ENCODE measurements around the gene CCDC85C.
"Not testable (repeated sequence)": the region's sequence is repeated elsewhere in the genome, so short reads cannot be mapped to it uniquely, and the experiment has no call there.

The CCDC85C gene

DNA sequence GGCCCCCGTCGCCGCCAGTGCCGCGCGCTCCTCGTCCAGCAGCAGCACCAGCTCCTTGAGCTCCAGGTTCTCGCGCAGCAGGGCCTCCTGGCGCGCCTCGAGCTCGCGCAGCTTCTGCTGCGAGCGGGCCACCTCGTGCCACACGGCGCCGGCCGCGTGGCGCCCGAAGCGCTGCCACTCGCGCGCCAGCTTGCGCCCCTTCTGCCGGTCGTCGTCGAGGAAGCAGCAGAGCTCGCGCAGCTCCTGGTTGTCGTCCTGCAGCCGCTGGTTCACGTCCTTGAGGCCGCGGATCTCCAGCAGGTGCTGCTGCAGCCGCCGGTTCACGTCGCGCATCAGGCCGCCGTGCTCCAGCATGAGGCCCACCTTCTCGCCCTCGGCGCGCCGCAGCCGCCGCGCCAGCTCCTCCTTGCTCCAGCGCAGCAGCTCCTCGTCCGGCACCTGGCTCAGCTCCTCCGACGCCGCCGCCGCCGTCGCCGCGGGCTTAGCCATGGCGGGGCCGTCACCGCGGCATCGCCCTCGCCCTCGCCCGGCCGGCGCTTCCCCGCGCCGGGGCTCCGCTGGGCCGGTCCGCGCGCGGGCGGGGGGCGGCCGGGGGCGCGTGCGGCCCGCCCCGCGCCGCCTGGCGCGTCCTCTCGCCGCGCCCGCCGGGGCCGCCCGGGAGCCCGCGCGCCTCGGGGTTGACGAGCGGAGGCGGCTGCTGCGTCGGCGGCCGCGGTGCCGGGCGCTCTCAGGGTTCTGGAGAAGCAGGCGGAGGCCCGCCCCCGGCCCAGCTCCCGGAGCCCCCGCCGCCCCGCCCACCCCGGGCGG is at the start of gene CCDC85C:
CCDC85C (minus strand) TSS at position 737 of the 807 bp plus-strand sequence; CDS start at position 489, 248 bp downstream.
- DNase-seq (ENCODE audit: low spot score), result no peak

- DNase-seq (ENCODE audit: low spot score), result no peak
Observed at GRCh38 chr14:99651953-99652746, 48.1 kb upstream of the CCDC85C start.

GRCh38 chr14:99650189-99650588 is 46.2 kb upstream of the CCDC85C start:
- DNase-seq (ENCODE audit: low spot score), result no peak

DNA sequence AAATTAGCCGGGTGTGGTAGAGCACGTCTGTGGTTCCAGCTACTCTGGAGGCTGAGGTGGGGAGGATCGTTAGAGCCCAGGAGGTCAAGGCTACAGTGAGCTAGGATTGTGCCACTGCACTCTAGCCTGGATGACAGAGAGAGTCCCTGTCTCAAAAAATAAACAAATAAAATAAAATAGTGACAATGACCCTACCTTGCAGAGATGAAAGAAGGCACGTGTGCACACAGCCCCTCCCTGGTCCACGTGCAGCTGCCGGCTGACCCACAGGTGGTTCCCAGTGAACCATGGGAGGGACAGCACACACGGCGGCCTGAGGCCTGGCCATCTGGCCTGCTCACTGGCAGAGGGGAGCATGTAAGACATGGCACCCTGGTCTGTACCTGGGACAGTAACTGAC is 45.6 kb upstream of the CCDC85C start:
- DNase-seq (ENCODE audit: low spot score), result no peak

DNA sequence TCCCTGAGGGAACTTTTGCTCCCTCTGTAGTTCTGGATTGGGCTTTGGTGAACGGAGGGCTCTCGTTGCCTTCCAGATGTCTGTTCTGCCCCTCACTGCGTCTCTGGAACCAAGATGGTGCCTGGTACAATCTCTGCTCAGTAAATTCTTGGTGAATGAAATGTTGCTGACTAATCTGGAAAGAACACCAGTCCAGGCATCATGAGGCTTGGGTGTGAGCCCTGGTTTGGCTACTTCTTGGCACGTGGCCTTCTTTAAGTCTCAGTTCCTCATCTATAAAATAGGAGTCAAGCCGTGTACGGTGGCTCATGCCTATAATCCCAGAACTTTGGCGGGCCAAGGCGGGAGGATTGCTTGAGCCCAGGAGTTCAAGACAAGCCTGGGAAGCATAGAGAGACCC is 45.2 kb upstream of the CCDC85C start:
- DNase-seq (ENCODE audit: low spot score), result no peak

- DNase-seq (ENCODE audit: low spot score), result no peak
Observed at GRCh38 chr14:99648027-99648784, 44.2 kb upstream of the CCDC85C start.

GRCh38 chr14:99647411-99647810 is 43.4 kb upstream of the CCDC85C start:
- DNase-seq (ENCODE audit: low spot score), result no peak

- no peak for DNase-seq (ENCODE audit: low spot score)
Observed at GRCh38 chr14:99645545-99646505, 41.8 kb upstream of the CCDC85C start.

- no peak for DNase-seq (ENCODE audit: low spot score)
Observed at GRCh38 chr14:99644723-99645544, 40.9 kb upstream of the CCDC85C start, which contains the start of gene HHIPL1. Gene HHIPL1, plus strand, starts transcription at chr14:99645129. Its CDS starts 79 bp downstream, at chr14:99645208.

- no peak for DNase-seq (ENCODE audit: low spot score)
Observed at GRCh38 chr14:99644035-99644587, 40.1 kb upstream of the CCDC85C start.

DNA sequence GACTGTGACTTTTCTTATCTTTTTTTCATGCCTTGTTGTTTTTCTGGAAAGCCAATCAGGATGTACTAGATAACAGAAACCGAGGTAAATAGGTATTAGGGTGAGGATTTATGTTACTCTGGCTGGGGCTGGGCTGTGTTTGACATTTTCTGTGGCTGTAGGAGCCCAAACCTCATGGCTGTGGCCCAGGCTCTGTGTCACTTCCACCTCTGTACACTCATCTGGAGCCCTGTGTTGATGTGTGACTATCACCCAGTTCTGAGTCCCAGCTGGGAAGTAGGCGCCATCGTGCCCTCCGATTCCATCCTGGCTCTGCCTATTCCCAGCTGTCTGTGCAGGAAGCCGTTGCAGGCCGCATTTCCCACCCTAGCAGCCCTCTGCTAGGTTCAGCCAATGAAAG is 39.3 kb upstream of the CCDC85C start:
- DNase-seq (ENCODE audit: low spot score), result no peak

- not testable (repeated sequence) for DNase-seq (ENCODE audit: low spot score)
Observed at GRCh38 chr14:99642771-99643170, 38.8 kb upstream of the CCDC85C start.

GRCh38 chr14:99637624-99638023 is 33.6 kb upstream of the CCDC85C start:
- no peak for DNase-seq (ENCODE audit: low spot score)

GRCh38 chr14:99636487-99636886 is 32.5 kb upstream of the CCDC85C start:
- peak; percentile 49 for DNase-seq (ENCODE audit: low spot score)

GRCh38 chr14:99635116-99635515 is 31.1 kb upstream of the CCDC85C start:
- DNase-seq (ENCODE audit: low spot score), result no peak

- DNase-seq (ENCODE audit: low spot score), result no peak
Observed at GRCh38 chr14:99634443-99634842, 30.4 kb upstream of the CCDC85C start.

DNA sequence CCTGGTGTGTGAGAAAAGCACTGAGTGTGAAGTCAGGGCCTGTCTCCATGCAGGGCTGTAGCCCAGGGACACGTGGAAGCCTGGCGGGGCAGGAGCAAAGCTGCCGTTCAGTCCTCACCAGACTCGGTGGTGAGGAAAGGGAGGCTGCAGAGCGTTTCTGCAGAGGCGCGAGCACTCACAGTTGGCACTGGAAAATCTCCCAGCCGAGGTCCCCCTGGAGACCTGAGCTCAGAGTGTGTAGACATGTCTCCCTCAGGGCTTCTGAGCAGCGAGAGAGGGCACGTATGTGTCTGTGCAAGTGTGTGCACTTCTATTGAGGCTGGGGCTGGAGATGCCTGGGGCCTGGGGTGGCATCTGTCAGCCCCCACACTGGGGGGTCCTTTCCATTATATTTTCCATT is 29.9 kb upstream of the CCDC85C start:
- no peak for DNase-seq (ENCODE audit: low spot score)

GRCh38 chr14:99633141-99633540 is 29.1 kb upstream of the CCDC85C start:
- no peak for DNase-seq (ENCODE audit: low spot score)

DNA sequence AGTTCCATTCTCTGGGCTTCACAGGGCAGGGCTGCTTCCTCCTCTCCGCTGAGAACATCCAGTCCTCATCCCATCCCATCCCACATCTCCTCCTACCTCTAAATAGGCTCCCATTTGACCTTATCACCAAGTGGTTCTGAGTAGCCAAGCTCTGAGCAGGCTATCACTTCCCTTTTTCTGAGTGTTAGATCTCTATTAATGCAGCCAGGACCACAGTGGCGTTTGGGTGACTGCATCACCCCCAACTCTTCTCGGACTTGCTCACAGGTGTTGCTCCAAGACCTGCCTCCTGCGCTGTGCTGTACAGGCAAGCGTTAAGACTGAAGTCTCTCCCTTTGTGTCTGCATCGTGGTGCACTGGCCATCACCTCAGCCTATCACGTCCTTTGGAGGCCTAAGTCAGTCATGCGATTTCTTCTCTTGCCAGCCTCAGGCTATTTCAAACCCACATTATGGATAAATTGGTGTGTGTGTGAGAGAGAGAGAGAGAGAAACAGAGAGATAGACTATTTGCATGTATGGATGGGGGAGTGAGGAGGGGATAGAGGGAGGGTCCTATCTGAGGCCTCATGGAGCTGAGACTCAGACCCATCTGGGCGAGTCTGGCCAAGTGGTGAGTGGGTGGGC is 28.5 kb upstream of the CCDC85C start:
- no peak for DNase-seq (ENCODE audit: low spot score)

DNA sequence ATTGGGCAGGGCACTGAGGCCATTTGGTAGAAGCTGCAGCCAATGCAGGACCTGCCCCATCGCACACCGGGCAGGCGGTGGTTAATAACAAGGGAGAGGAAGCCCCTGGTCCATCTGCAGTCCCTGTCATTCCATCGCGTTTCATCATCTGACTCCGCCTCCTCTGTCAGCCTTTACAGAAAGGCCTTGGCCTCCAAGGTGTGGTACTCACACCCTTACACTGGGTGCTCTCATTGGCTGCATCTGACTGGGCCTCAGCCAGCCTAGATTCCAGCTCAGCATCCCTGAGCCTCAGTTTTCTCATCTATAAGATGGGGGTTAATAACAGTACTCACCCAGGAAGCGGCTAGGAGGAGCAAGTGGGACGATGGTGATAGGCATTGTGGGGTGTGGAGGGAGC is 26.2 kb upstream of the CCDC85C start:
- no peak for DNase-seq (ENCODE audit: low spot score)
